SK-N-SH (cell line): ENCODE measurements around the gene CD200R1. TPM values are rescaled to one million over a fixed set of nuclear protein-coding genes. Genes with fewer than 3 reads are reported as not detected.
A peak's percentile ranks its signal among the peaks of the same experiment; 100 is the strongest.

ENCODE experiments used
- CTCF ChIA-PET: fragments of 300-600, 350-600 bp; formaldehyde crosslinking; extraction: SDS; loops from one replicate; lab custom pipeline; 2021; lab: Yijun Ruan, JAX
- POLR2A ChIA-PET: fragments of 350-600 bp; sonication (Branson Sonifier 250); formaldehyde crosslinking; extraction: SDS; loops from one replicate; lab custom pipeline; 2020; ENCODE audit warnings: antibody characterized with exemption, inconsistent platforms; lab: Yijun Ruan, JAX
- DNase-seq: peaks from one replicate; pipeline ENCODE4 v3.0.0; 2012
- H2AFZ ChIP-seq: fragments of 200-600 bp; sonication (generic); 2 replicates; pipeline ENCODE4 v1.8.1; 2016; ENCODE audit warnings: antibody characterized with exemption, mild to moderate bottlenecking, low read depth
- H3F3A ChIP-seq: fragments of 200-600 bp; sonication (generic); replicated peaks from 2 replicates; pipeline ENCODE3; 2016; ENCODE audit warnings: antibody characterized with exemption, mild to moderate bottlenecking; ENCODE audit not compliant: insufficient read depth
- H3K27ac ChIP-seq, 2 experiments: fragments of 200-500 bp in 1 of 2; fragments of 200-600 bp in 1 of 2; sonication (Bioruptor generic) in 1 of 2; sonication (generic), shearing (Covaris generic) in 1 of 2; 2 replicates each; pipeline versions ENCODE4 v1.5.1 to v1.6.1; 2014 to 2016; ENCODE audit warnings: low read depth in 2 of 2, inconsistent platforms in 1 of 2, low read length in 1 of 2, mild to moderate bottlenecking in 1 of 2, mixed read lengths in 1 of 2
- H3K27me3 ChIP-seq: fragments of 200-600 bp; sonication (generic), shearing (Covaris generic); 2 replicates; pipeline ENCODE4 v1.6.1; 2016; ENCODE audit warnings: mixed run types; ENCODE audit not compliant: insufficient read depth
- H3K36me3 ChIP-seq, 2 experiments: fragments of 200-500 bp in 1 of 2; fragments of 200-600 bp in 1 of 2; sonication (Bioruptor generic) in 1 of 2; sonication (generic) in 1 of 2; replicated peaks in 1 of 2; 2 replicates each; pipeline versions ENCODE3 to v1.5.1; 2014 to 2016; ENCODE audit warnings: low read length in 1 of 2, mild to moderate bottlenecking in 1 of 2; ENCODE audit not compliant: insufficient read depth in 2 of 2, control insufficient read depth in 1 of 2
- H3K4me1 ChIP-seq, 2 experiments: fragments of 200-500 bp in 1 of 2; fragments of 200-600 bp in 1 of 2; sonication (Bioruptor generic) in 1 of 2; sonication (generic), shearing (Covaris generic) in 1 of 2; 2 replicates each; pipeline versions ENCODE4 v1.5.1 to v1.6.1; 2014 to 2016; ENCODE audit warnings: low read depth in 1 of 2, low read length in 1 of 2, mixed run types in 1 of 2; ENCODE audit not compliant: insufficient read depth in 2 of 2, control insufficient read depth in 1 of 2
- H3K4me2 ChIP-seq: fragments of 200-600 bp; sonication (generic), shearing (Covaris generic); 2 replicates; pipeline ENCODE4 v1.6.1; 2017; ENCODE audit warnings: mixed run types
- H3K4me3 ChIP-seq, 2 experiments: fragments of 200-500 bp in 1 of 2; fragments of 200-600 bp in 1 of 2; sonication (Bioruptor generic) in 1 of 2; sonication (generic), shearing (Covaris generic) in 1 of 2; 2 replicates each; pipeline versions ENCODE4 v1.5.1 to v1.8.1; 2014 to 2016; ENCODE audit warnings: low read depth in 2 of 2, inconsistent platforms in 1 of 2, low read length in 1 of 2, mild to moderate bottlenecking in 1 of 2, mixed read lengths in 1 of 2, moderate library complexity in 1 of 2
- H3K79me2 ChIP-seq: fragments of 200-600 bp; sonication (generic); 2 replicates; pipeline ENCODE4 v1.8.1; 2017; ENCODE audit warnings: mild to moderate bottlenecking; ENCODE audit not compliant: insufficient read depth
- H3K9ac ChIP-seq: fragments of 200-600 bp; sonication (generic); 2 replicates; pipeline ENCODE4 v1.6.1; 2017; ENCODE audit warnings: mixed run types
- H3K9me2 ChIP-seq: fragments of 200-600 bp; sonication (generic); 2 replicates; pipeline ENCODE4 v1.6.1; 2017; ENCODE audit warnings: mixed run types
- H3K9me3 ChIP-seq: fragments of 200-600 bp; sonication (generic); 2 replicates; pipeline ENCODE4 v1.6.1; 2017; ENCODE audit warnings: mixed run types, mild to moderate bottlenecking, moderate library complexity
- H4K20me1 ChIP-seq: fragments of 200-600 bp; sonication (generic); 2 replicates; pipeline ENCODE4 v1.6.1; 2017; ENCODE audit warnings: mild to moderate bottlenecking, mixed run types; ENCODE audit not compliant: insufficient read depth
- CHD2 ChIP-seq: fragments of 150-350 bp; IDR thresholded peaks from 2 replicates; pipeline ENCODE4 v1.6.1; 2018; ENCODE audit warnings: low read length; ENCODE audit not compliant: partially characterized antibody
- ELF1 ChIP-seq: IDR thresholded peaks from 2 replicates; pipeline ENCODE4 v1.4.0; 2012
- EZH2phosphoT487 ChIP-seq: fragments of 200-600 bp; sonication (generic); IDR thresholded peaks from 2 replicates; pipeline ENCODE4 v1.6.1; 2017; ENCODE audit warnings: low read depth, mixed run types, mild to moderate bottlenecking, antibody characterized with exemption, moderate library complexity, borderline replicate concordance
- GABPA ChIP-seq: IDR thresholded peaks from 2 replicates; pipeline ENCODE4 v1.4.0; 2012; ENCODE audit warnings: low read depth, mild to moderate bottlenecking
- MAX ChIP-seq: IDR thresholded peaks from 2 replicates; pipeline ENCODE4 v1.4.0; 2012; ENCODE audit warnings: low read depth
- MXI1 ChIP-seq: IDR thresholded peaks from 2 replicates; pipeline ENCODE4 v1.6.1; 2012; ENCODE audit warnings: mild to moderate bottlenecking, low read depth, low read length, improper control_type of control experiment
- NRF1 ChIP-seq: IDR thresholded peaks from 2 replicates; pipeline ENCODE4 v1.6.1; 2012; ENCODE audit warnings: low read depth, mild to moderate bottlenecking, low read length
- POLR2AphosphoS5 ChIP-seq: IDR thresholded peaks from 2 replicates; pipeline ENCODE4 v1.6.1; 2012; ENCODE audit warnings: low read depth, low read length
- RCOR1 ChIP-seq: fragments of 150-350 bp; IDR thresholded peaks from 2 replicates; pipeline ENCODE4 v1.6.1; 2017; ENCODE audit warnings: antibody characterized with exemption, low read length
- REST ChIP-seq: IDR thresholded peaks from 2 replicates; pipeline ENCODE4 v1.6.1; 2012; ENCODE audit warnings: mild to moderate bottlenecking, low read depth, low read length, moderate library complexity
- TAF1 ChIP-seq: IDR thresholded peaks from 2 replicates; pipeline ENCODE4 v1.6.1; 2012; ENCODE audit warnings: low read depth, mild to moderate bottlenecking, low read length, moderate library complexity, borderline replicate concordance
- TEAD4 ChIP-seq: IDR thresholded peaks from 2 replicates; pipeline ENCODE4 v1.4.0; 2012; ENCODE audit warnings: mild to moderate bottlenecking, borderline replicate concordance; ENCODE audit not compliant: insufficient read depth
- USF1 ChIP-seq: IDR thresholded peaks from 2 replicates; pipeline ENCODE4 v1.4.0; 2012; ENCODE audit warnings: low read depth, borderline replicate concordance
- USF2 ChIP-seq: fragments of 150-350 bp; IDR thresholded peaks from 2 replicates; pipeline ENCODE4 v1.6.1; 2017; ENCODE audit warnings: antibody characterized with exemption, low read length, low read depth, borderline replicate concordance
- YY1 ChIP-seq: IDR thresholded peaks from 2 replicates; pipeline ENCODE4 v1.4.0; 2012; ENCODE audit warnings: low read depth, mild to moderate bottlenecking
- ZBTB33 ChIP-seq: IDR thresholded peaks from 2 replicates; pipeline ENCODE4 v1.4.0; 2012; ENCODE audit warnings: low read depth, borderline replicate concordance
- WGBS: methylation state at CpG from one replicate; pipeline ENCODE4 v1.1.6; 2017; ENCODE audit warnings: low lambda C conversion rate; 5-methylcytosine and 5-hydroxymethylcytosine counted together
- polyA plus RNA-seq, 3 experiments: library from polyadenylated mRNA; depleted of rRNA; stranded (reverse); fragments of >200 nt; gene quantifications; 2 replicates each; pipeline ENCODE4 v1.2.3, GENCODE V29; 2012

CD200R1 gene
- polyA plus RNA-seq, 1 of the 3 experiments (the other 2 are of a cell fraction), result 0.02 TPM

- Histone ChIP-seq H4K20me1 (no peaks in the 10 kb centered on the region), H3K4me3 (peak overlapping the region; percentile 58 to 88), H3K27me3 (no peaks in the 10 kb centered on the region), H3K9me3 (no peaks in the 10 kb centered on the region), H2AFZ (peak overlapping the region; percentile 99), H3K9ac (peak overlapping the region; percentile 92), H3K27ac (peak overlapping the region; percentile 90 to 97), H3K79me2 (peaks cover 56% of the 10 kb centered on the region), H3K9me2 (no peaks in the 10 kb centered on the region), H3K4me2 (peak overlapping the region; percentile 94), H3F3A (peaks cover 6% of the 10 kb centered on the region), H3K36me3 (peaks cover 31% of the 10 kb centered on the region in 2 experiments), H3K4me1 (peaks cover 6 to 11% of the 10 kb centered on the region in 2 experiments; a peak in 3 of 4 replicates)
- ChIA-PET CTCF (interaction anchor here (0.9 to 4.4 kb wide), 8 partner anchors 12 to 474 kb away, joined by 3 to 34 read pairs (median 4); no protein-coding TSS in a partner anchor), POLR2A (interaction anchor here (0.8 to 2.0 kb wide), 7 partner anchors 9 to 496 kb away, joined by 3 to 14 read pairs (median 5); partner anchors contain the start of genes ATG3, GTPBP8, SLC35A5 and SPICE1)
- TF ChIP-seq ELF1 (peak; percentile 50), USF1 (peak; percentile 44; the same call in 1 of the 2 replicates), ZBTB33 (no peak), EZH2phosphoT487 (no peak), POLR2AphosphoS5 (peak; percentile 80), NRF1 (no peak), USF2 (no peak), YY1 (peak; percentile 86), TAF1 (peak; percentile 58; the same call in 1 of the 2 replicates), REST (peak; percentile 4; the same call in 1 of the 2 replicates), RCOR1 (no peak), TEAD4 (no peak), MXI1 (peak; percentile 92), MAX (peak; percentile 99), CHD2 (peak; percentile 87), GABPA (peak; percentile 64)
- 10% methylated on average over 36 of the region's 63 CpGs for WGBS
- peak; percentile 96 for DNase-seq
Observed at GRCh38 chr3:113019182-113020137, 44.6 kb upstream of the CD200R1 start.
